Liver (tissue), 3 donors: Measurements from ENCODE around the gene SLX4IP.

Source experiments
- ATF3 ChIP-seq: IDR thresholded peaks from 2 replicates; pipeline ENCODE4 v1.6.1; 2016; ENCODE audit warnings: antibody characterized with exemption
- CTCF ChIP-seq: fragments of 150-350 bp; IDR thresholded peaks from 2 replicates; pipeline ENCODE4 v1.5.1; 2017; ENCODE audit warnings: improper control_type of control experiment, low read depth, low read length; ENCODE audit not compliant: missing input control
- GABPA ChIP-seq, 2 donors: IDR thresholded peaks in 1 of 2; conservative IDR thresholded peaks in 1 of 2; 2 replicates each; pipeline ENCODE4 v1.6.1; 2016; ENCODE audit warnings: antibody characterized with exemption in 2 of 2, mild to moderate bottlenecking in 1 of 2, moderate library complexity in 1 of 2
- JUND ChIP-seq, 2 donors: IDR thresholded peaks; 2 replicates each; pipeline ENCODE4 v1.6.1; 2016; ENCODE audit warnings: antibody characterized with exemption in 2 of 2
- NR2F2 ChIP-seq: IDR thresholded peaks from 2 replicates; pipeline ENCODE4 v1.6.1; 2016; ENCODE audit warnings: antibody characterized with exemption
- RAD21 ChIP-seq, 2 donors: IDR thresholded peaks; 2 replicates each; pipeline ENCODE4 v1.6.1; 2016; ENCODE audit warnings: antibody characterized with exemption in 2 of 2, mild to moderate bottlenecking in 2 of 2
- TF ChIP-seq, protein P1 (sequence below): IDR thresholded peaks from 2 replicates; pipeline ENCODE4 v1.6.1; 2016; ENCODE audit warnings: antibody characterized with exemption
- donor health status: healthy.
- donor health status: healthy.

GRCh38 chr20:10542442-10542841 lies 107.3 kb downstream of the SLX4IP start:
- TF ChIP-seq CTCF (no peak), ATF3 (no peak), GABPA (IDR thresholded peaks at IDR 0.05 in 1 of 2, conservative IDR thresholded peaks at IDR 0.05 in 1 of 2) (no peak), JUND (IDR thresholded peaks at IDR 0.05) (no peak), RAD21 (IDR thresholded peaks at IDR 0.05) (no peak), NR2F2 (no peak)
- TF ChIP-seq, protein P1, sequence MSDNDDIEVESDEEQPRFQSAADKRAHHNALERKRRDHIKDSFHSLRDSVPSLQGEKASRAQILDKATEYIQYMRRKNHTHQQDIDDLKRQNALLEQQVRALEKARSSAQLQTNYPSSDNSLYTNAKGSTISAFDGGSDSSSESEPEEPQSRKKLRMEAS: no peak
